ENCODE data around the gene INTS11.

INTS11 gene

GRCh38 chr1:1300352-1300739, 24.1 kb downstream of the INTS11 start:
- H3K4me3 ChIP-seq (ENCODE audit: low read depth, low read length), result no peak overlapping the region
- DNase-seq (ENCODE audit: low read depth, low spot score), result no peak
- in situ Hi-C loops (cut with HindIII; ENCODE audit: low sequenced_read_pairs), result no loop called here
- no peak for TF ChIP-seq CTCF (IDR thresholded peaks at IDR 0.05; ENCODE audit: low read depth, low read length)

- TF ChIP-seq CTCF (IDR thresholded peaks at IDR 0.05; ENCODE audit: low read depth, low read length), result peak; percentile 44
- DNase-seq (ENCODE audit: low read depth, low spot score), result no peak
- in situ Hi-C loops (cut with HindIII; ENCODE audit: low sequenced_read_pairs), result no loop called here
- no peak overlapping the region for H3K4me3 ChIP-seq (ENCODE audit: low read depth, low read length)
These were observed 24.6 kb downstream of the INTS11 start for GRCh38 chr1:1299686-1300351.

GRCh38 chr1:1298861-1299685, 25.4 kb downstream of the INTS11 start:
- TF ChIP-seq CTCF (IDR thresholded peaks at IDR 0.05; ENCODE audit: low read depth, low read length), result no peak
- DNase-seq (ENCODE audit: low read depth, low spot score), result no peak
- no peak overlapping the region for H3K4me3 ChIP-seq (ENCODE audit: low read depth, low read length)
- in situ Hi-C loops (cut with HindIII; ENCODE audit: low sequenced_read_pairs), result no loop called here

- H3K4me3 ChIP-seq (ENCODE audit: low read depth, low read length), result no peak overlapping the region
- in situ Hi-C loops (cut with HindIII; ENCODE audit: low sequenced_read_pairs), result no loop called here
- no peak for DNase-seq (ENCODE audit: low read depth, low spot score)
- TF ChIP-seq CTCF (IDR thresholded peaks at IDR 0.05; ENCODE audit: low read depth, low read length), result no peak
These were observed 26.5 kb downstream of the INTS11 start for GRCh38 chr1:1297802-1298424.

GRCh38 chr1:1296070-1297061, 28.1 kb downstream of the INTS11 start:
- no peak overlapping the region for H3K4me3 ChIP-seq (ENCODE audit: low read depth, low read length)
- in situ Hi-C loops (cut with HindIII; ENCODE audit: low sequenced_read_pairs), result no loop called here
- TF ChIP-seq CTCF (IDR thresholded peaks at IDR 0.05; ENCODE audit: low read depth, low read length), result no peak
- no peak for DNase-seq (ENCODE audit: low read depth, low spot score)
